DMS153 (cell line): Measurements from ENCODE around the gene ABLIM3.
A peak's percentile ranks its signal among the peaks of the same experiment; 100 is the strongest.

Experiments
- DNase-seq: peaks from one replicate; lab custom pipeline; 2025; lab: John Stamatoyannopoulos, UW

The ABLIM3 gene

GRCh38 chr5:149133795-149134777, 7.2 kb upstream of the ABLIM3 start:
- no peak for DNase-seq

DNA sequence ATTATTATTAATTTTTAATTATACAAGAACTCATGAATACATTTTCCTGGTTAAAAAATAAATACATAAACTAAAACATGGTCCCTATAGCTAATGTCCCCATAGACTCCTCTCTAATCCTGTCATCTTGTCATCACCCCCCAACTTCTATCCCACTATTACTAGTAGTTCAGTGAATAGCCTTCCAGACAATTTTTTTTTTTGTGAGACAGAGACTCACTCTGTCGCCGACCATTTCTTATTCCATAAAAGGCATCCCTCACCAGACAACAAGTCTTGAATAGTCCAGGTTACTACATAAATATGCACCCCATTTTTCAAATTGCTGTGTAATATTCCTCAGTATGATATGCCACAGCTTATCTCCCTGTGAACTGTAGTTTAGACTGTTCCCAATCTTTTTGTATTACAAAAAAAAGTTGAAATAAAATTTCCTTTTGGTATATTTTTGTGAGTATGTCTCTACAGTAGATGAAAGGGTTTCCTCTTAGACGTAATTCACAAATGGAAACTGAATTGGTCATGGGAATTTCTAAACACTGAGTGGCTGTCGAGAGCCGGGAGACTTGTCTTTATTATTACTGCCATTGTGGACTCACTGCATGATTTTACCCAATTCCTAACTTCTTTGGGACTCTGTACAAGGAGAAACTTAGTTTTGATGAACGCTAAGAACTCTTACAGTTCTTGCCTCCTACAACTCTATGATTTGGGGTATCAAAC, 6.4 kb upstream of the ABLIM3 start:
- no peak for DNase-seq

GRCh38 chr5:149135536-149136201, 5.6 kb upstream of the ABLIM3 start:
- no peak for DNase-seq

GRCh38 chr5:149138182-149138923, 2.9 kb upstream of the ABLIM3 start:
- DNase-seq, result no peak

- no peak for DNase-seq
These were observed 893 bp upstream of the ABLIM3 start for GRCh38 chr5:149140197-149141002.

GRCh38 chr5:149141957-149142851, 911 bp downstream of the ABLIM3 start:
- no peak for DNase-seq

- DNase-seq, result no peak
These were observed 2.2 kb downstream of the ABLIM3 start for GRCh38 chr5:149143470-149143869.

GRCh38 chr5:149144637-149145036, 3.3 kb downstream of the ABLIM3 start:
- no peak for DNase-seq

DNA sequence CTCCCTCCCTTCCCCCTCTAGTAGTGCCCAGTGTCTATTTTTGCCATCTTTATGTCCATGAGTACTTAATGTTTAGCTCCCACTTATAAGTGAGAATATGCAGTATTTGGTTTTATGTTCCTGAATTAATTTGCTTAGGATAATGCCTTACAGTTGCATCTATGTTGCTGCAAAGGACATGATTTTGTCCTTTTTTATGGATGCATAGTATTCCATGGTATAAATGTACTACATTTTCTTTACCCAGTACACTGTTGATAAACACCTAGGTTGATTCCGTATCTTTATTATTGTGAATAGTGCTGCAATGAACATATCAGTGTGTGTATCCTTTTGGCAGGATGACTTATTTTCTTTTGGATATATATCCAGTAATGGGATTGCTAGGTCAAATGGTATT, 3.8 kb downstream of the ABLIM3 start:
- no peak for DNase-seq

DNA sequence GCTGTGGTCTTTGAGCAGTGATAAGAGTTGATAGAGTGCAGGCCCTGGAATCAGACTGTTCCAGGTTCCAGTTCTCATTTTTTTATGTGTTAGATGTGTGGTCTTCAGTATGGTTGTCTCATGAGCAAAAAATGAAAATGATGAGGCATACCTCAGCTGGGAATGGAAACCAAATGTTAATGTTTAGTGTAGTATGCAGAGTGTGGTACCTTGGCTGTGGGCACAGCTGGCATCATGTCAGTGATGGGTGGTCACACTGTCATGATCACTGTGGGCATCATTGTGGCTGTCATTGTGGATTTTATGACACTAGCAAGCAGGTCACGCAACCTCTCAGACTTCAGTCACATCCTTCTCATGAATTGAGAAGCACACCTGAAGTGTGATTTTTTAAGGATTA, 6.4 kb downstream of the ABLIM3 start:
- no peak for DNase-seq

DNA sequence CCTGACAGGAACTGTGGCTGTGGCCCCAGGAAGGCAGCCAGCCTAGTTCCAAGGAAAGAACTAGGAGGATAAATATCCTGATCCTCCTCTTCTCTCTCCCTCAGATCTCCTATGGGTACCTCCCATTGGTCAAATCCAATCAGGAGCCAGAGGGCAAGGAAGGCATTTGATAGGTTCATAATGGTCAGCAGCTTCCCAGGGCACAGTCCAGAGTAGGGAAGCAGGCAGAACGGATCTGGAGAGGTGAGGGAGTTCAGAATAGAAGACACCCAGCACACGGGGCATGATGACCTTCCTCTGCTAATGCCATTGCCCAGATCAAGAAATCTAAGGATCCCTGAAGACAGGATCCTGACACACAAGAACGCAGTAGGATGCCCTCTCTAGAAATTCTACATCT, 8.6 kb downstream of the ABLIM3 start:
- no peak for DNase-seq

DNA sequence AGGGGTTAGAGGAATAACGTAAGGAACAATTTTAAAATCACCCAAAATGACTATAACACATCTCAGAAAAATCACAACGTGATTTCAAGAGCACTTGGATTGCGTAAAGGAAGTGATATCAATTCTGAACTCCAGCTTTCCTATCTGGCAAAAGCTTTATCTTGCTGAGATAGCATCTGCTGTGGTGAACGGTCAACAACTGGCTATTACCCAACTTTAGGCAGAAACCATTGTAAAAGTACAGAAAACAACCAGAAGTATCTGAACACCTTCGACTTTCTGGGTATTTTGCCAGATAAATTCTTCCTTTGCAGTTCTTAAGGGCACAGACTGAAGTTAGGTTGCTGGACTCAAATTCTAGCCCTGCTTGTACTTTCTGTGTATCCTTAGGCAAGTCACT, 9.2 kb downstream of the ABLIM3 start:
- no peak for DNase-seq

DNA sequence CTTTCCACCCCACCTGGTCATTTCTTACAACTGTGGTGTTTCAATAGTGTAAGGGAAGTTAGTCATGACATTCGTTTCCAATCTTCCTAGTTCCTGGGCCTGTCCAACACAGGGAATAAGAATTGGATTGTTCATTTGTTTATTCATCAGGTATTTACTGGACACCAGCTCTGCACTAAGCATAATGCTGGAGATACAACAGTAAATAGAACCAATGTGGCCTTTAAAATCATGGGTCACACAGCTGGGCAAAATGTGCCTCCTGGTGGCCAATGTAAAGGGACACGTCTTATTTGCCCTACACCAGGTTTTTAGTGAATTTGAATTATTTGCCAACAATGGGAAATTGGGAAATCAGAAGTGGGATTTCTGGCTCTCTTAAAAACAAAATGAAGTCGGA, 10.4 kb downstream of the ABLIM3 start:
- no peak for DNase-seq

- DNase-seq, result no peak
These were observed 11.0 kb downstream of the ABLIM3 start for GRCh38 chr5:149152317-149152746.

GRCh38 chr5:149153193-149153750, 12.0 kb downstream of the ABLIM3 start:
- no peak for DNase-seq

DNA sequence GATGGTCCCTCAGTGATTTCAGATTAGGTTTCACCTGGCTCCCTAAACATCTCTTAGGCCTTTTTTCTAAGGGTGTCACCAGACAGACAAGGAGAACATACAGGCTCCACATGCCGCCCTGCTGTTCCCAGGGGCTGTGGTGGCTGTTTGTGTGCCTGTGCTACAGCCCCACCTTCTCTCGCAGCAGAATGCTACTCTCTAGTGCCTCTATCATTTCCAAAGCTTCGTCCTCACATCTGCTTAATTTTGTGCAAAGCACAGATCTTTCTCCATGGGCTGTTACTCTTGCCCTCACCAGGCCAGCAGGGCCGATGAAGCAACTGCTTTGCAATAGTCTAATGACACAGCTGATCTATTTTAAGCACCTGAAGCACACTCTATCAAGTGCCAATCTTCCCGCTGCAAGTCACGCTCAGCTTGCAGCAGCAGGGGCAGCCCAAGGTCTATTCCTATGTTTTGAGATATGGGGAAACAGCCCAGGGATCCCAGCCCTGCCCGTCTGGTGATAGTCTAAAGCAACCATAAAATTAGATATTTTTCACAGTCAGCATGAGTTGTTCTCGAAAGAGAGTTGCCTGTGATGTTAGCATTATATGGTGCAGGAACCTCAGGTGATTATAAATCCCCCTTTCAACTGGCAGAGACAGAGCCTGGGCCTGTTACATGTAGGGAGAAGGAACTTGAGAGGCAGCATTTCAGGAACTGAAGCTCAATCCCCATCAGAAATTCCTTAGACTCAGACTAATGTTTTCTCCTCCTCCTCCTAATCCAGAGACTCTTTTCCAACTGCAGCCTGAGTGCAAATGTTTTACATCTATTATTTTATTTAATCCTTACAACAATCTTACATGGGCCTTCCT, 12.7 kb downstream of the ABLIM3 start:
- peak; percentile 39 for DNase-seq

GRCh38 chr5:149154650-149155049, 13.4 kb downstream of the ABLIM3 start:
- DNase-seq, result no peak

DNA sequence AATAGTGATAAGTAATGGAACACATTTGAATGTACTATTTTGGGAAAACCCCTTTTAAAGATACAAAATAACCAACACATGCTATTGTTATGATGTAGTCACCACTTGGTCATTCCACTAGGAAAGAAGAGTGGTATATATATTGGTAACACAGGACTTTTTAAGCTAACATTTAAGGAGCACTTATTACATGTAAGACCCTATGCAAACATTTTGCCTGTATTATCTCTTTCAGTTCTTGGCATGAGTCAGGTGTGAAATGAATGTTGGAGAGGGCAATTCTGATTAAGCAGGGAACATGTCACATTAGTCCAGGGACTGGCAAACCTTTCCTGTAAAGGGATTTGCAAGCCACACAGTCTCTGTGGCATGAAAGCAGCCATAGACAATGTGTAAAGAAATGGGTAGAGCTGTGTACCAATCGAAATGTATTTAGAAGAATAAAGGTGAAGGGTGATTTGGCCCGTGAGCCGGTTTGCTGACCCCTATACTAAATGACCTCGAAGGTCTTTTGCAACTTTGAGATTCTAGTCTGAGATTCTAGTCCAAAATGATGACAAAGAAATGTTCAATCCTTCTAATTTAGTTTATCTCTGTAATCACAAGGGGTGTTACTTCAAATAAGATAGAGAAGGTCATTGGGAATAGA, 15.3 kb downstream of the ABLIM3 start:
- DNase-seq, result no peak
